Esophagus squamous epithelium (tissue), 5 donors: ENCODE results near the gene TPK1. TPM values are rescaled to one million over a fixed set of nuclear protein-coding genes. Genes with fewer than 3 reads are reported as not detected.

ENCODE experiments used
- DNase-seq: peaks from one replicate; lab custom pipeline; 2025; lab: John Stamatoyannopoulos, UW
- H3K27ac ChIP-seq, 4 donors: fragments of 200-600 bp; sonication (generic); one replicate each; pipeline ENCODE4 v1.5.1; 2016 to 2019; ENCODE audit warnings: mild to moderate bottlenecking in 1 of 4
- H3K27me3 ChIP-seq, 4 donors: fragments of 200-600 bp; sonication (generic); 1 replicate in 3 of 4; 2 replicates in 1 of 4; pipeline versions ENCODE4 v1.5.1 to v1.6.0; 2017 to 2021; ENCODE audit warnings: antibody characterized with exemption in 1 of 4
- H3K36me3 ChIP-seq, 3 donors: fragments of 200-600 bp; sonication (generic); one replicate each; pipeline ENCODE4 v1.5.1; 2016 to 2019
- H3K4me1 ChIP-seq, 3 donors: fragments of 200-600 bp; sonication (generic); one replicate each; pipeline ENCODE4 v1.5.1; 2017 to 2019
- H3K4me3 ChIP-seq, 4 donors: fragments of 200-600 bp; sonication (generic); 1 replicate in 3 of 4; 2 replicates in 1 of 4; pipeline ENCODE4 v1.5.1; 2016 to 2019; ENCODE audit warnings: mild to moderate bottlenecking in 2 of 4, moderate library complexity in 1 of 4
- H3K9me3 ChIP-seq, 3 donors: fragments of 200-600 bp; sonication (generic); one replicate each; pipeline ENCODE4 v1.5.1; 2016 to 2019
- CTCF ChIP-seq, 6 experiments: fragments of 450-650 bp in 4 of 6; fragments of 200-600 bp in 2 of 6; sonication (generic) in 2 of 6; IDR thresholded peaks; one replicate each; pipeline ENCODE4 v1.5.1; 2016 to 2019; ENCODE audit warnings: antibody characterized with exemption in 6 of 6, mild to moderate bottlenecking in 4 of 6, moderate library complexity in 4 of 6
- POLR2A ChIP-seq, 4 donors: fragments of 450-650 bp; IDR thresholded peaks; one replicate each; pipeline ENCODE4 v1.6.1; 2017; ENCODE audit warnings: antibody characterized with exemption in 4 of 4, mild to moderate bottlenecking in 4 of 4, moderate library complexity in 3 of 4
- WGBS, 2 donors: methylation state at CpG; one replicate each; pipeline ENCODE4 v1.1.5; 2018; 5-methylcytosine and 5-hydroxymethylcytosine counted together
- intact Hi-C: fragments of 100-400 bp; cut with DNase I; formaldehyde crosslinking; loops from one replicate; pipeline ENCODE4 v1.15.0; 2022
- total RNA-seq, 4 donors: library from RNA; depleted of rRNA; stranded (reverse); fragments of >200 nt; gene quantifications; one replicate each; pipeline ENCODE4 v1.1.0, GENCODE V29; 2016
- donor health status: DM: yes; HTN: yes; CAD: no.

Gene TPK1
- total RNA-seq, 4 donors from 2014 or later, result 2.3 to 8.4 (median 2.7) TPM

GRCh38 chr7:144827621-144828020, 8.2 kb downstream of the TPK1 start:
- intact Hi-C loops, result no loop called here
- H3K9me3 ChIP-seq, result no peaks in the 10 kb centered on the region
- peaks cover 0 to 8% (median 0%) of the 10 kb centered on the region in 3 donors for H3K4me1 ChIP-seq
- H3K36me3 ChIP-seq, result no peaks in the 10 kb centered on the region
- no peak for DNase-seq
- H3K27me3 ChIP-seq, result no peaks in the 10 kb centered on the region
- 67 to 76% methylated on average over 4 of the region's 4 CpGs for WGBS, 2 donors
- TF ChIP-seq CTCF (IDR thresholded peaks at IDR 0.05), result no peak
- no peak for TF ChIP-seq POLR2A (IDR thresholded peaks at IDR 0.05)
- H3K27ac ChIP-seq, result no peak overlapping the region
- H3K4me3 ChIP-seq, result no peak overlapping the region

GRCh38 chr7:144826208-144826607, 9.6 kb downstream of the TPK1 start:
- DNase-seq, result no peak
- H3K4me3 ChIP-seq, result no peak overlapping the region
- intact Hi-C loops, result no loop called here
- H3K27ac ChIP-seq, result no peak overlapping the region
- no peaks in the 10 kb centered on the region for H3K9me3 ChIP-seq
- no peak for TF ChIP-seq CTCF (IDR thresholded peaks at IDR 0.05)
- no peak for TF ChIP-seq POLR2A (IDR thresholded peaks at IDR 0.05)
- H3K27me3 ChIP-seq, result no peaks in the 10 kb centered on the region
- H3K36me3 ChIP-seq, result no peaks in the 10 kb centered on the region
- peaks cover 0 to 8% (median 0%) of the 10 kb centered on the region in 3 donors for H3K4me1 ChIP-seq

- H3K27ac ChIP-seq, result no peak overlapping the region
- no peaks in the 10 kb centered on the region for H3K27me3 ChIP-seq
- H3K4me1 ChIP-seq, result peaks cover 0 to 8% (median 0%) of the 10 kb centered on the region in 3 donors
- 20 to 33% methylated on average over 3 of the region's 3 CpGs for WGBS, 2 donors
- TF ChIP-seq POLR2A (IDR thresholded peaks at IDR 0.05) (no peak), CTCF (IDR thresholded peaks at IDR 0.05) (no peak)
- H3K9me3 ChIP-seq, result no peaks in the 10 kb centered on the region
- no peak for DNase-seq
- H3K36me3 ChIP-seq, result no peaks in the 10 kb centered on the region
- no peak overlapping the region for H3K4me3 ChIP-seq
- intact Hi-C loops, result no loop called here
Observed at GRCh38 chr7:144824360-144824759, 11.5 kb downstream of the TPK1 start.

GRCh38 chr7:144822223-144822622, 13.6 kb downstream of the TPK1 start:
- no peak for TF ChIP-seq CTCF (IDR thresholded peaks at IDR 0.05)
- TF ChIP-seq POLR2A (IDR thresholded peaks at IDR 0.05), result no peak
- Histone ChIP-seq H3K27me3 (no peaks in the 10 kb centered on the region), H3K36me3 (no peaks in the 10 kb centered on the region), H3K27ac (no peak overlapping the region), H3K4me1 (peaks cover 0 to 8% (median 0%) of the 10 kb centered on the region in 3 donors), H3K4me3 (no peak overlapping the region), H3K9me3 (no peaks in the 10 kb centered on the region)
- 71 to 82% methylated on average over 1 to 3 of the region's 3 CpGs for WGBS, 2 donors
- intact Hi-C loops, result no loop called here
- no peak for DNase-seq

- no peaks in the 10 kb centered on the region for H3K27me3 ChIP-seq
- no peak for TF ChIP-seq POLR2A (IDR thresholded peaks at IDR 0.05)
- no peak for TF ChIP-seq CTCF (IDR thresholded peaks at IDR 0.05)
- H3K27ac ChIP-seq, result no peak overlapping the region
- DNase-seq, result no peak
- H3K4me1 ChIP-seq, result peaks cover 0 to 8% (median 0%) of the 10 kb centered on the region in 3 donors
- no peak overlapping the region for H3K4me3 ChIP-seq
- intact Hi-C loops, result no loop called here
- 56 to 74% methylated on average over 4 of the region's 4 CpGs for WGBS, 2 donors
- H3K36me3 ChIP-seq, result no peaks in the 10 kb centered on the region
- H3K9me3 ChIP-seq, result no peaks in the 10 kb centered on the region
Observed at GRCh38 chr7:144821067-144821466, 14.8 kb downstream of the TPK1 start.
